ENCODE measurements around the gene ESPL1.
"Not testable (repeated sequence)": the region's sequence is repeated elsewhere in the genome, so short reads cannot be mapped to it uniquely, and the experiment has no call there.

ESPL1 gene

GRCh38 chr12:53297106-53297505, 29.0 kb downstream of the ESPL1 start:
- DNase-seq (ENCODE audit: low read depth in 1 of 2, low spot score in 1 of 2): not testable (repeated sequence)

DNA sequence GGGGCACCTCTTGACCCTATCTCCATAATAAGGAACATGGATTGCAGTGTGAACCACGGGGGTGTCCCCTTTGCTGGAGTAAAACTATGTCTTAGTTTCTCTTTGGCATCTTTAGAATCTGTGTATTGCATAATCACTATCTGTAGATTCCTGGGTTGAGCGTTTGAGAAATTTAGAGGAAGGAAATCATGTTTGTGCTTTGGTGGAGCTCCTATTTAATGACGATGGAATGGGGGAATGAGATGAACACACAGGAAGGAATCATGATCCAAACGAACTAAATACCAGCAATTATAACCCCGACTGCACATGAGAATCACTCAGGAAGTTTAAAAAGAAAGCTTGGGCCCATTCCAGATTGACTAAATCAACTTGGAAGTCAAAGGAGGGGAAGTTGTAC, 30.1 kb downstream of the ESPL1 start:
- DNase-seq (ENCODE audit: low read depth in 1 of 2, low spot score in 1 of 2): no peak

DNA sequence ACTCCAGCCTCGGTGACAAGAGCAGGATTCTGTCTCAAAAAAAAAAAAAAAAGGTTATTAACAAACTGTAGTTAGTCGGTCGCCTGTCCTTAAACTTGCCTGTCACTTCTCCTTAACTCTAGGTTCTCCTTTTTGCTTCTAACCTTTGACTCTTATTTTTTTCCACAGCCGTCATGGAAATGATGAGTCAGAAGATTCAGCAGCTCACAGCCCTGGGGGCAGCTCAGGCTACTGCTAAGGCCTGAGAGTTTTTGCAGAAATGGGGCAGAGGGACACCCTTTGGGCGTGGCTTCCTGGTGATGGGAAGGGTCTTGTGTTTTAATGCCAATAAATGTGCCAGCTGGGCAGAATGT, 31.0 kb downstream of the ESPL1 start:
- no peak for DNase-seq (ENCODE audit: low read depth in 1 of 2, low spot score in 1 of 2)

DNA sequence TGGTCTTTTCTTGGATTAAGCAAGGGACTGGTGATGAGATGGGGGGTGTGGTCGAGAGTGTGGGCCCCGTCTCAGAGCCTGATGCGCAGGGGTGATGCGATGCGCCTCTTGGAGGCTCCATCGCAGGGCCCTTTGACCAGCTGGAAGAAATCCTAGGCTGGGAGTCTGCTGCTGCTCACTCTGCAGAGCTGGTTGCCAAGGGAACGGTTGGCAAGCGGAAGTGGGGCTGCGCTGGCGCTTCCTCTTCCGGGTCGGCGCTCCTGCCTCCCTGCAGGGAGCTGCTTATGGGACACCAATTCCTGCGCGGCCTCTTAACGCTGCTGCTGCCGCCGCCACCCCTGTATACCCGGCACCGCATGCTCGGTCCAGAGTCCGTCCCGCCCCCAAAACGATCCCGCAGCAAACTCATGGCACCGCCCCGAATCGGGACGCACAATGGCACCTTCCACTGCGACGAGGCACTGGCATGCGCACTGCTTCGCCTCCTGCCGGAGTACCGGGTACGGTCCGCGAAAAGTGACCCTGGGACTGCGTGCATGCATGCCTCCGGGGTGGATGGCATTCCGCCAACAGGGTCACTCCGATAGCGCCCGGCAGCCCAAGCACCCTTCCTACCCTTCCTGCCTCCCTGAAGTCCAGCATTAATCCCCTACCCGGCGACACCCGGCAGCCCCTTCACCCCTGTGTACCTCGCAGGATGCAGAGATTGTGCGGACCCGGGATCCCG, 31.5 kb downstream of the ESPL1 start, which contains the start of gene MYG1:
Gene MYG1 (plus strand): TSS at position 242 of the 727 bp plus-strand sequence. CDS start 43 bp downstream, at position 285.
- DNase-seq (ENCODE audit: low read depth in 1 of 2, low spot score in 1 of 2): peak; percentile 59 to 70

GRCh38 chr12:53300187-53300586, 32.1 kb downstream of the ESPL1 start:
- no peak for DNase-seq (ENCODE audit: low read depth in 1 of 2, low spot score in 1 of 2)

DNA sequence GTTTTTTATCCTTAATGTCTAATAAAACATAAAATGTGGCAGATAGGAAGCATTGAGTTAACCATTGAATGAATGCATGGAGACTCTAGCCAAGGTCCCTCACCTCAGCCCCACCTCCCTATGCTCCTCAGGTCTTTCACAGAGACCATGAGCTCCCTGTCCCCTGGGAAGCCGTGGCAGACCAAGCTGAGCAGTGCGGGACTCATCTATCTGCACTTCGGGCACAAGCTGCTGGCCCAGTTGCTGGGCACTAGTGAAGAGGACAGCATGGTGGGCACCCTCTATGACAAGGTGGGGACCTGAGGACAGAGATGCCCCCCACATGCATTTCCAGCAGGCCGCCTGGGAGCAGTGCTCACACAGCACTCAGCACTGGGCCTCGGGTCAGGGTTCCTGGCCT, 34.8 kb downstream of the ESPL1 start:
- no peak for DNase-seq (ENCODE audit: low read depth in 1 of 2, low spot score in 1 of 2)

GRCh38 chr12:53306826-53307225, 38.7 kb downstream of the ESPL1 start:
- no peak for DNase-seq (ENCODE audit: low read depth in 1 of 2, low spot score in 1 of 2)

GRCh38 chr12:53308276-53308675, 40.2 kb downstream of the ESPL1 start:
- DNase-seq (ENCODE audit: low read depth in 1 of 2, low spot score in 1 of 2): no peak

DNA sequence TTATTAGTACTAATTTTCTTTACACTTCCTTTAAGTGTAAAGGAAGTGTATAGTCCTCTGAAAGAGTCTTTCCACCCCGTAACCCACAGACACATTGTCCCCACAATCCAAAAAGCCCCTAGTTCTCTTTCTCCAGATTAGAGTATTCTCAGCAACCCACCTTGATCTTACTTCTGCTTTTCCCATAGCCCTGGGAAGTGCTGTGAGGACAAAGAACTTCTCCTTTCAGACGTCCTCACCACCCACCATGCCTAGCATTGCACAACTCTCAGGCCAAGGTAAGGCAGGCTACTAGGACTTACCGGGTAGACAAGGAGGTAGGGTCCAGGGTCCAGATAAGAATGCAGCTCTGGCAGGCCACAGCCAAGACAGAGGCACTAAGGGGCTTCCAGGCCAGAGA, 45.9 kb downstream of the ESPL1 start:
- DNase-seq (ENCODE audit: low read depth in 1 of 2, low spot score in 1 of 2): no peak

GRCh38 chr12:53320352-53321195, 52.5 kb downstream of the ESPL1 start:
- DNase-seq (ENCODE audit: low read depth in 1 of 2, low spot score in 1 of 2): no peak

DNA sequence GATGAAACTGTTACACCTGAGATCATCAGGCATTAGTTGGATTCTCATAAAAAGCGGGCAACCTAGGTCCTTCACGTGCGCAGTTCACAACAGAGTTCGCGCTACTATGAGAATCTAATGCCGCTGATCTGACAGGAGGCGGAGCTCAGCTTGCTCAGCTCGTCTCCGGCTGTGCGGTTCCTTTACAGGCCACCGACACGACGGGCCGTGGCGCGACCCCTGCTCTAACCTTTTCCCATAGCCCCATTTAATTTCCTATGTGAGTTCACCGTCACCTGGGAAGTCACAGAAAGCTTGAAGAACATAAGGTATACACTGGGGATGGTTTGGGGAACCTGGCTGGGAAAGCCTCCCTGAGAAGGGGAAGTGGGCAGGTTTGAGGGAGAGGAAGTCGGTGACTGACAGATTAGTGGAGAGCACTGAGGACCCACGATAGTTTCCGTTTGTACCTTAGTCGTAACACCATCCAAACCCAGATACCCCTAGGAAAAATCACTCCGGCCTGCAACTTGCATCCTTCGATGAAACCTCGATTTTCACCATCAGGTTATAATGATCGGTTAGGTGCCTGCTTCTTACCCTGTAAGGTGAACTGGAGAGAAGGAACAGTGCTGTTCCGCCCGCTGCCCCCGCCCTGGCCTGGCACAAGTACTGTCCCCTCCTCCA, 56.1 kb downstream of the ESPL1 start:
- peak; percentile 25 to 30 for DNase-seq (ENCODE audit: low read depth in 1 of 2, low spot score in 1 of 2)

DNA sequence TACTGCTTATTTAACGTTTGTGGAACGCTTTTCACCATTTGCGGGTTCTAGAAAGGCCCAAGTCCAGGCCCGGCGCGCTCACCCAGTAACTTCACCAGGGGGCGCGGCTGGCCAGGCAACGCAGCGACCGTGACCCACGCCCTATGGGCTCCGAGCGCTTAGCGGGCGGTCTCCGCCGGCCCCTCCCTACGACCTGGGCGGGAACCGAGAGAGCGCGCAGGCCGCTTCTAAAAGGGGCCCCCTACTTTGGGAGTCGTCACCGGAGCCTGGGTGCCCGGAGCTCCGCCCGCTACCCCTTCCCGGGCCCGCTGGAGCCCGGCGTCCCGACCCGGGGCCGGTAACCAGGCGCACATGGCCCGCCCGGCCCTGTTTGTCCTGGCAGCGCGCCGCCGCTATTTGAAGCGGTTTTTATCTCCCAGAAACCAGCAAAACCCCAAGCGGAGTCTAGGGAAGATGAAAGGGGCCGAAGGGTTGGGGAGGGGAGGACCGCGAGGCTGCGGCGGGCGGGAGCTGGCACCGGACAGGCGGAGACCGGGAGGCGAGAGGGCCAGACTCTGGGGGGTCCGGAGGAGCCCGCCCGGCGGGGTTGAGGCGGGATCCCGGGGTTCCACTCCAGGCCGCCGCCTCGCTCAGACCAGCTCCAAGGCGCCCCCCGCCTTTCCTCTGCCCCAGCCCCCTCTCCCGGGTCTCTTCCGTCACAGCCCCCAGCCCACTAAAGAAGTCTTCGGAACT, 56.8 kb downstream of the ESPL1 start:
- DNase-seq (ENCODE audit: low read depth in 1 of 2, low spot score in 1 of 2): peak; percentile 71 to 78

GRCh38 chr12:53325511-53326061, 57.5 kb downstream of the ESPL1 start:
- no peak for DNase-seq (ENCODE audit: low read depth in 1 of 2, low spot score in 1 of 2)

GRCh38 chr12:53326460-53327185, 58.5 kb downstream of the ESPL1 start:
- DNase-seq (ENCODE audit: low read depth in 1 of 2, low spot score in 1 of 2): no peak

- DNase-seq (ENCODE audit: low read depth in 1 of 2, low spot score in 1 of 2): no peak
Measured at GRCh38 chr12:53327435-53328042, 59.4 kb downstream of the ESPL1 start.

DNA sequence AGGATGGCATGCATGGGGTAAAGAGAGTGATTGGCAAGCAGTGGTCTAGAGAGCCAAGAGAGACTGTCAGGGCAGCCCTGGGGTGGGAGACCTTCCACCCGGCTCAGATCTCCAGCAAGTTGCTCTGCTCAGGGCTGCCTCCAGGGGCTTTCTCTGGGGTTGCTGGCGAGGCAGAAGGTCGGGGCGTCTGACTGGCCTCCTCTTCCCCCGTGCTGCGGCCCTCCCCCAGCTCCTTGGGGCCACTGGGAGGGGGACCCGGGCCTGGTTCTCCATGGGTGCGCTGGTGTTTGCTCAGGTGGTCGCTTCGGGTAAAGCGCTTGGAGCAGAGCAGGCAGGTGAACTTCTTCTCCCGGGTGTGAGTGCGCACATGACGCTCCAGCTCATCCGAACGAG, 59.9 kb downstream of the ESPL1 start:
- no peak for DNase-seq (ENCODE audit: low read depth in 1 of 2, low spot score in 1 of 2)

- no peak for DNase-seq (ENCODE audit: low read depth in 1 of 2, low spot score in 1 of 2)
Measured at GRCh38 chr12:53330671-53331070, 62.6 kb downstream of the ESPL1 start.

DNA sequence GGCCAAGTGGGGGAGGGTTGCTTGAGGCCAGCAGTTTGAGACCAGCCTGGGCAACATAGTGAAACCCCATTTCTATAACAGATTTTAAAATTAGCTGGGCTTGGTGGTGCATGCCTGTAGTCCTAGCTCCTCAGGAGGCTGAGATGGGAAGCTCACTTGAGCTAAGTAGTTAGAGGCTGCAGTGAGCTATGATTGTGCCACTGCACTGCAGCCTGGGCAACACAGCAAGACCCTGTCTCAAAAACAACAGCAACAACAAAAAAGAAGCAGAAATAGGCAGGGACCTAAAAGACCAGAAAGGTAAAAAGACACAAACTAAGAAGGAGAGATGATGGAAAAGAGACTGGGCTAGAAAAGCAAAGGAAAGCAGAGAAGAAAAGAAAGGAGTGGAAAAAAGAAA, 64.2 kb downstream of the ESPL1 start:
- DNase-seq (ENCODE audit: low read depth in 1 of 2, low spot score in 1 of 2): not testable (repeated sequence)

DNA sequence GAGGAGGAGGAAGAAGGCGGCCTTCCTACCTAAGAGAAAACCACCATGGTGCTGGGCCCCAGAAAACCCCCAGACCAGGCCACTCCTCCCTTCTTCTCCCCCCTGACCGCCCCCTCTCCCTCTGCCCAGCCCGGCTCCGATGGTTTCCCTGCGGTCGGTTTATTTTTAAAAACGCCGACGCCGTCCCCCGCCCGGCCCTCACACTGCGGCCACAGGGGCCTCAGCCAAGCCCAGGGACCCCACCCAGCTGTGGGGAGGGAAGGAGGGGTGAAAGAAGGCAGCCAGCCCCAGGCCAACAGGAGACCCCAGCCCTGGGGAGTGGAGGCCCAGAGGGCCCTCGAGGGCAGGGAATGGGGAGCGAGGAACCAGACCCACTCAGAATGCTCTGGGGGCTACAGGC, 64.6 kb downstream of the ESPL1 start:
- no peak for DNase-seq (ENCODE audit: low read depth in 1 of 2, low spot score in 1 of 2)

DNA sequence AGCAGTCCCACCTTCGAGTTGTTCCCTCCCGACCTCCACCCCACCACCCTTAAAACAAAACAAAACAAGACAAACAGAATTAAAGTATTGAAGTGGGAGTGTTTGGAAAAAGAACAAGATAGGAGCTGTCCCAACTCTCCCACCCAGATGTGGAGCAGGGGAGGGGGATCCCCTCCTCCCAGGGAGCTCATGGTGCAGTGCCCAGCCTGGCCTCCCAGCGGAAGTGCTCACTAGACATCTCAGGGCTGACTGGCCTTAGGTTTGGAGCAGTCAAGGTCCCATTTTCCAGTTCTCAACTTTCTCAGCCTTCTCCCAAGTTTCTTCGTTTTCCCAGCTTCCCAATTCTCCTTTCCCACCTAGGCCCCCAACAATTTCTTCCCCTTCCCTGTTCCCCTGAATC, 65.2 kb downstream of the ESPL1 start:
- DNase-seq (ENCODE audit: low read depth in 1 of 2, low spot score in 1 of 2): no peak

Data from stimulated activated CD4-positive, alpha-beta T cell treated with anti-CD3 and anti-CD28 coated beads, Interleukin-15, amount 100 ng/mL, for 1 hour (primary cell).